Measurements from ENCODE around the gene GIT1. TPM values are rescaled to one million over a fixed set of nuclear protein-coding genes. Genes with fewer than 3 reads are reported as not detected.

Gene GIT1
- total RNA-seq, 3 donors from 2014 or later (not counting 1 experiment from before 2014, with no cell fraction given): 39.4 to 61.4 (median 54.6) TPM

DNA sequence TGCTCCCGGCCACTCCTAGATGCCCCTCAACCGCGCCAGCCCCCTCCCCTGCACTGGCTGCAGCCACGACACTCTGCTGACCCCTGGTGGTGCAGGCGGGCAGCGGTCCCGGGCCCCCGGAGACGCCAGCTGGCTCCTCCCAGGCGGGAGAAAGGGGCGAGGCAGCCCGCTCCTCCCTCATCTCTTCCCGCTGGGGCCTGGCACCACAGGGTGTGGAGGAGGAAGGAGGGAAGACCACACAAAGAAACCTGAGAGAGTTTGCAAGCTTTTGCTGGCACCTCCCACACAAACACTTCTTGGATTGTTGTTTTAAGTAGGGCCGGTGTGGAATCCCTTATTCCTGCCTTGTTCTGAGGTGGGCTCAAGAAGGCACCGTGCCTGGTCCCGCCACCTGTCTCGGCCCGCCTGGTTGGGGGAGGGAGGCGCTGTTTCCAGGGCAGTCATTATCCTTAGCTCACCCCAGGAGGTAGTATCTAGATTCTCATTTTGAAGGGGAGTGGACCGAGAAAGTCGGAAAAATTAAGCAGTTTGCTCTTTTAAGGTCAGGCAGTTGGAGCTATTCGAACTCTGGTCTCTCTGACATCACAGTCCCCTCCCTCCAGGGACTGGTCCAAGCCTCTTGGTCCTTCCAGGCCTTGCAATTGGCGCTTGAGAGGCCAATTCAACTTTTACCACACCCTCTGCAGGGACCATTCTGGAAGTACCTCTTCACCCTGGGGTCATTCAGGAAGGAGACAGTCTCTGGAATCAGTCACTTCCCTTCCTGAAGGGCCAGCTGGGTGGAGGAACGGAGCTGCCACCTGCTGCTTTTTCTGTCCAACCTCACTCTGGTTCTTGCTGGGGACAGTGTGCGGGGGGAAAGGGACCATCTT, 2.5 kb upstream of the GIT1 start:
- WGBS (ENCODE audit: insufficient coverage): 22% methylated on average over 22 of the region's 25 CpGs
- H3K36me3 ChIP-seq (ENCODE audit: control insufficient read depth, insufficient read depth, low read length): no peaks in the 10 kb centered on the region
- peak overlapping the region; percentile 12 for H3K4me3 ChIP-seq (ENCODE audit: low read length)
- no peaks in the 10 kb centered on the region for H3K27me3 Mint-ChIP-seq (ENCODE audit: low read depth in 2 of 2)
- H3K4me1 ChIP-seq (ENCODE audit: control insufficient read depth, insufficient read depth, low read length): peaks cover 62% of the 10 kb centered on the region
- H3K36me3 Mint-ChIP-seq: no peaks in the 10 kb centered on the region
- H3K4me1 Mint-ChIP-seq: peaks cover 20 to 61% of the 10 kb centered on the region in 2 donors
- H3K27me3 ChIP-seq (ENCODE audit: control insufficient read depth, insufficient read depth, low read length): peaks cover 3% of the 10 kb centered on the region
- no peaks in the 10 kb centered on the region for H3K9me3 Mint-ChIP-seq
- intact Hi-C loops (cut with micrococcal nuclease): loop anchor here (1.0 kb wide), 1 partner anchor 23 kb away; no protein-coding TSS in a partner anchor
- DNase-seq (peak; percentile 78 to 84), ATAC-seq (peak; percentile 44 to 58 (median 47))
- no peak overlapping the region for H3K27ac ChIP-seq (ENCODE audit: low read length)
- H3K9me3 ChIP-seq (ENCODE audit: control insufficient read depth, insufficient read depth, low read length): no peaks in the 10 kb centered on the region
- peak overlapping the region; percentile 77 for H3K4me3 Mint-ChIP-seq
- peak overlapping the region in 1 of 2 donors; percentile 40 for H3K27ac Mint-ChIP-seq
- peak; percentile 92 for TF ChIP-seq CTCF (IDR thresholded peaks at IDR 0.05)

DNA sequence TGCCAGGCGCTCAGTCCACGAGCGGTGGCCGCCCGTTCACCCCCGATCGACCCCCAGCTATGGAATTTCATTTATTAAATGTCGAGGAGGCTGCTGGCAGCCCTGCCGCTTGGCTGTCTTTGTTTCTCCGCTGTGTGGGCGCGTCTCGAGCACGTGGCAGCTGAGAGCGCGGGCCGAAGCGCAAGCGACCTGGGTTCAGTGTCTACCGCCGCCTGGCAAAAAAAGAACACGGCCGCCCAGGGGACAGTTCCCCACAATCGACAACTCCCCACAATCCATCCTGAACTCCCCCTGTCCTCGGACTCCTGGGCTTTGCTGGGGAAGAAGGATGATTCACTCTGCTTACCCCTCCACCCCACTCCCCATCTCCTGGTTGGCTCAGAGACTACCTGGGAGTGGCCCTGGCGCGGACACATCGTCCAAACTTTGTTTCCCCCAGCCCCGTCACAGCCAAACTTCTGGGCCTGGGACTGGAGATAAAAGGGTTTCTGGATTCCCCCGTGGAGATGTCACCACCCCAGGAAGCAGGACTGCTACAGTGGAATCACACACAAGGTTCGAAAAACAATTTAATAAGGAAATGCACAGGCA, 1.8 kb upstream of the GIT1 start:
- ATAC-seq (no peak), DNase-seq (peak in 1 of 2 donors; percentile 57)
- no peaks in the 10 kb centered on the region for H3K27me3 Mint-ChIP-seq (ENCODE audit: low read depth in 2 of 2)
- H3K4me3 ChIP-seq (ENCODE audit: low read length): peak overlapping the region; percentile 12
- H3K4me1 ChIP-seq (ENCODE audit: control insufficient read depth, insufficient read depth, low read length): peaks cover 68% of the 10 kb centered on the region
- H3K36me3 ChIP-seq (ENCODE audit: control insufficient read depth, insufficient read depth, low read length): no peaks in the 10 kb centered on the region
- 16% methylated on average over 31 of the region's 31 CpGs for WGBS (ENCODE audit: insufficient coverage)
- peak overlapping the region; percentile 75 for H3K4me3 Mint-ChIP-seq
- intact Hi-C loops (cut with micrococcal nuclease): no loop called here
- H3K36me3 Mint-ChIP-seq: no peaks in the 10 kb centered on the region
- H3K4me1 Mint-ChIP-seq: peaks cover 20 to 61% of the 10 kb centered on the region in 2 donors
- no peak overlapping the region for H3K27ac ChIP-seq (ENCODE audit: low read length)
- TF ChIP-seq CTCF (IDR thresholded peaks at IDR 0.05): no peak
- no peaks in the 10 kb centered on the region for H3K9me3 Mint-ChIP-seq
- peak overlapping the region in 1 of 2 donors; percentile 40 for H3K27ac Mint-ChIP-seq
- H3K27me3 ChIP-seq (ENCODE audit: control insufficient read depth, insufficient read depth, low read length): peaks cover 3% of the 10 kb centered on the region
- no peaks in the 10 kb centered on the region for H3K9me3 ChIP-seq (ENCODE audit: control insufficient read depth, insufficient read depth, low read length)

- Mint-ChIP-seq H3K9me3 (no peaks in the 10 kb centered on the region), H3K27ac (peak overlapping the region in 1 of 2 donors; percentile 83), H3K4me3 (peak overlapping the region; percentile 80), H3K36me3 (no peaks in the 10 kb centered on the region), H3K4me1 (peaks cover 20 to 62% of the 10 kb centered on the region in 2 donors), H3K27me3 (ENCODE audit: low read depth in 2 of 2) (no peaks in the 10 kb centered on the region)
- WGBS (ENCODE audit: insufficient coverage): 49% methylated on average over 30 of the region's 30 CpGs
- TF ChIP-seq CTCF (IDR thresholded peaks at IDR 0.05): no peak
- Histone ChIP-seq H3K4me3 (ENCODE audit: low read length) (peak overlapping the region; percentile 61), H3K4me1 (ENCODE audit: control insufficient read depth, insufficient read depth, low read length) (peaks cover 72% of the 10 kb centered on the region), H3K36me3 (ENCODE audit: control insufficient read depth, insufficient read depth, low read length) (no peaks in the 10 kb centered on the region), H3K9me3 (ENCODE audit: control insufficient read depth, insufficient read depth, low read length) (no peaks in the 10 kb centered on the region), H3K27ac (ENCODE audit: low read length) (no peak overlapping the region), H3K27me3 (ENCODE audit: control insufficient read depth, insufficient read depth, low read length) (peaks cover 3% of the 10 kb centered on the region)
- ATAC-seq (no peak), DNase-seq (peak in 1 of 2 donors; percentile 48)
- intact Hi-C loops (cut with micrococcal nuclease): no loop called here
These were observed 1.1 kb upstream of the GIT1 start for GRCh38 chr17:29590411-29591145.
